ENCODE results near the gene FBXL19.
A peak's percentile ranks its signal among the peaks of the same experiment; 100 is the strongest.
"Not testable (repeated sequence)": the region's sequence is repeated elsewhere in the genome, so short reads cannot be mapped to it uniquely, and the experiment has no call there.

FBXL19 gene, protein sequence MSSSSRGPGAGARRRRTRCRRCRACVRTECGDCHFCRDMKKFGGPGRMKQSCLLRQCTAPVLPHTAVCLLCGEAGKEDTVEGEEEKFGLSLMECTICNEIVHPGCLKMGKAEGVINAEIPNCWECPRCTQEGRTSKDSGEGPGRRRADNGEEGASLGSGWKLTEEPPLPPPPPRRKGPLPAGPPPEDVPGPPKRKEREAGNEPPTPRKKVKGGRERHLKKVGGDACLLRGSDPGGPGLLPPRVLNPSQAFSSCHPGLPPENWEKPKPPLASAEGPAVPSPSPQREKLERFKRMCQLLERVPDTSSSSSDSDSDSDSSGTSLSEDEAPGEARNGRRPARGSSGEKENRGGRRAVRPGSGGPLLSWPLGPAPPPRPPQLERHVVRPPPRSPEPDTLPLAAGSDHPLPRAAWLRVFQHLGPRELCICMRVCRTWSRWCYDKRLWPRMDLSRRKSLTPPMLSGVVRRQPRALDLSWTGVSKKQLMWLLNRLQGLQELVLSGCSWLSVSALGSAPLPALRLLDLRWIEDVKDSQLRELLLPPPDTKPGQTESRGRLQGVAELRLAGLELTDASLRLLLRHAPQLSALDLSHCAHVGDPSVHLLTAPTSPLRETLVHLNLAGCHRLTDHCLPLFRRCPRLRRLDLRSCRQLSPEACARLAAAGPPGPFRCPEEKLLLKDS

DNA sequence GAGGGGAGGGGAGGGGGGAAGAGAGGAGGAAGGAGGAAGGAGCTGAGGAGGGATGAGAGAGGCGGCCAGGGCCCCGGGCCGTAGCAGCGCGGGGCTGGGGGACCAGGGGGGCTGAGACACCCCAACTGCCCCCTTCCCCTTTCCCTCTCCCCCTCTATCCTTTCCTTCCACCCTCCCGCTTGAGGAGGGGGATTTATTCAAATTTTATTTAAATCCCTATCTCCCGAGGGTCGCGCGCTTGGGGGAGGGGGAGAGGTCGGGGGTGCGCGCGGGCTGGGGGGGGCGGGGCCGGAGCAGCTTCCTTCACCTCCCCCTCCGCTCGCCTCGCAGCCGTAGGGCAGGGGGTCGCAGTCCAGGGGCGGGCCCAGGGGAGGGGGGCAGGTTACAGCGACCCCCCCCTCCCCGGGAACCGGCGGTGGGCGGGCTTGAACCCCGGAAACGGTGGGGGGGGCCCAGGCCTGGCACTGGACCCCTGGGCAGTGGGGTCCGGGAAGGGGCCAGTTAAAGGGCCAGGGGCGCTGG, at the start of gene FBXL19:
FBXL19 (plus strand) TSS at position 19 of the 522 bp plus-strand sequence. CDS start 2,183 bp downstream, outside the sequence.
- no peak for DNase-seq (ENCODE audit: low read depth, low spot score)

DNA sequence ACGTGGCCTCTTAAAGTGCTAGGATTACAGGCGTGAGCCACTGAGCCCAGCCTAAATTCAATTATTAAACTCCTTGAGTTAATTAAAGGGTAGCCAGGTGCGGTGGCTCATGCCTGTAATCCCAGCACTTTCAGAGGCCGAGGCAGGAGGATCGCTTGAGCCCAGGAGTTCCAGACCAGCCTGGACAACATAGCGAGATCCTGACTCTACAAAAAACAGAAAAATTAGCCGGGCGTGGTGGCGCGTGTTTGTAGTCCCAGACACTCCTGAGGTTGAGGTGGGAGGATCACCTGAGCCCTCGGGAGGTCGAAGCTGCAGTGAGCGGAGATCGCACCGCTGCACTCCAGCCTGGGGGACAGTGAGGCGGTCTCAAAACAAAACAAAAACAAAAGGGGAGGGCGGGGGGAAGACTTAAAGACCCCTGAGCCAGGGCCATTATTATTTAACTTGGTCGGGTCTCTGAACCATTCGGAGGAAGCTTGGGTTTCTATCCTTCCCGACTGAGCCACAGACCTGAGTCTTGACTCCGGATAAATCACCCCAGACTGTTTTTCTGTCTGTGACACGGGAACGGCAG, 49.0 kb upstream of the FBXL19 start:
- no peak for DNase-seq (ENCODE audit: low read depth, low spot score)

DNA sequence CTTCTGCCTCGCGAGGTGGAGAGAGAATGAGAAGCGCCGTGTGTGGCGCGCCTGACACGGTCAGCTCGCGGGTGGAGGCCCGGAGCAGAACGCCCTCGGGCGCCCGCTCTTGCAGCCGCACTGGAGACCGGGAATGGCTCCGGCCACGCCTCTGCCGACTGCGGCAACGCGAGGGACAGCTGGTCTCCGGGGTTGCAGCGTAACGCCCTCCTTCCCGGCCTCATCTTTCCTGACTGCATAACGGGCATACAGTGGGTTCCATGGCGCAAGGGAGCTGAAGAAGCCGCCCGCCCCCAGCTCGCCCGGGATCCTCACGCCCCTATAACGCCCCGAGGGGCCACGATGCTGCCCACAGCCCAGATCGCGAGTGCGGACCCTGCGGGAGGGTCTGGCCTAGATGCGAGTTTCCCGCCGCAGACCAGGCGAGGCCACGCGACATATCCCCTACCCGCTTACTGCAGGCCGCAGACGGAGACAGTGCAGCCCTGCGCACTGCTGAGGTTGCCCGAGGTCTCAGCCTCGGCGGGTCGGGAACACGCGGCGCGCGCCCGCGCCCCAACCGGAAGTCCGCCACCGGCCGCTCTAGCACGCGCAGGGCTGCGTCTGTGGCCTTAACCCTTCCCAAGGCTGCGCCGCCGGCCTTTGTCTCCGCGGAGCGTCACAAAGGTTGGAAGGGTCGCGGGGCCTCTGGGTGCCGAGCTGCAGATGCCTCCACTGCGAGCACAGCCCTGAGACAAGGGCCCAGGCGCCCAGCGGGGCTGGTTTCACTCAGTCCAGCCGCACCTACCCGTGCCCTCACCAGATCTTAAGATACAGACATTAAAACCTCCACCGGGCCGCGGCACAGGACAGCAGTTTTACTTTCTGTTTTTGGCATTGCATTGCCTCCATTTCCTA, 48.3 kb upstream of the FBXL19 start:
- DNase-seq (ENCODE audit: low read depth, low spot score) = peak; percentile 70

DNA sequence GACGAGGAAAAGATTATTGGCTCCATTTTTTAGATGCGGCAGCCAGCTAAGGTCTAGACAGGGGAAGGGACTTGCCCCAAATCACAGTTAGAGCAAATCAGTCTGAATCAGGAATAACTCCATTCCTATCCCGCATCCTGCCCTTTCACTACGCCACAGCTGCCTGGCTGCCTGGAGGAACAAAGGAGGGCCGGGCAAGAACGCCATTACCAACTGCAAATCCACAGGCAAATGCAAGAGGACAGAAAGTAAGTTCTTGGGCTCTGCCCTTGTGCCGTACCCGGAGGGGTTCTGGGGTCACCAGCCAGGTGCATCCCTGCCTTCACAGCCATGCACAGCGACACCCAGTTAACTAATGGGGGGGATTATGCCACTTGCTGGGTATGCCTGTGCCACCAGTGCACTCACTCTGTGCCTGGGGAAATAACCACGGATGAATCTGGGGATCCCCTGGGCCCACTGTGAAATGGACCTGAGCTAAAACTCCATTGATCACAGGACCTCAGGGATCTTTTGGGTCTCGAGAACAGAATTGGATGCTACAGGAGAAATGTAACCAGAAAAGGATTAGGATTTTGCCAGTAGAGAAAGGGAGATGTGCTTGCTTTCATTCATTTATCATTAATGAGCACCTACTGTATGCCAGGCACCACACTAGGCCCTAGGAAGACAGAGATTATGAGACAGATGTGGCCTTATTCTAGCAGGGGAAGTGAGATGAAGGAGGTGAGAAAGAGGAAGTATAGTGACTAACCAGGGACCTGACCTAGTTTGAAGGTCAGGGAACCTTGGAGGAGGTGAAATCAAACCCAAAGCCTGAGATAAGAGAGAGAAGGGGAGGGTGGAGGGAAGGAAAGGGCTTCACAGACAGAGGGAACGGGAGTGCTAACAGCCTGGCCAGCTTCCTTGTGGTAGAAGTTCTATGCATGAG, 47.2 kb upstream of the FBXL19 start:
- DNase-seq (ENCODE audit: low read depth, low spot score) = no peak

DNA sequence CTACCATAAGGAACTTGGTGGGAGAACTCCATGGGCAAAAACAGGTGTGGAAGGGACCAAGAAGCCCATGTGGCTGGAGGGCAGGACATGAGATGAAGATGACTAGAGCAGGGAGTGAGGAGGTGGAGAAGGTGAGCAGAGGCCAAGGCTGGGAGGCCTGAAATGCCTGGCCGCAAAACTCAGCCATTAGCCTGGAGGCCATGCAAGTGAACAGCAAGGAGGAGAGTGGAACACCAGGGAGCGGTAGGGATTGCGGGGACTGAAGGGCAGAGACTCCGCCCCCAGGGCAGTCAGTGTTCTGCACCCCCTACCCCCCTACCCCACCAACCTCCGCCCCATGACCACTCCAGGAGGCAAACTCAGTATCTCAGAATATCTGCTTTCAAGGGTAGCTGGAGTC, 46.5 kb upstream of the FBXL19 start:
- DNase-seq (ENCODE audit: low read depth, low spot score) = no peak

DNA sequence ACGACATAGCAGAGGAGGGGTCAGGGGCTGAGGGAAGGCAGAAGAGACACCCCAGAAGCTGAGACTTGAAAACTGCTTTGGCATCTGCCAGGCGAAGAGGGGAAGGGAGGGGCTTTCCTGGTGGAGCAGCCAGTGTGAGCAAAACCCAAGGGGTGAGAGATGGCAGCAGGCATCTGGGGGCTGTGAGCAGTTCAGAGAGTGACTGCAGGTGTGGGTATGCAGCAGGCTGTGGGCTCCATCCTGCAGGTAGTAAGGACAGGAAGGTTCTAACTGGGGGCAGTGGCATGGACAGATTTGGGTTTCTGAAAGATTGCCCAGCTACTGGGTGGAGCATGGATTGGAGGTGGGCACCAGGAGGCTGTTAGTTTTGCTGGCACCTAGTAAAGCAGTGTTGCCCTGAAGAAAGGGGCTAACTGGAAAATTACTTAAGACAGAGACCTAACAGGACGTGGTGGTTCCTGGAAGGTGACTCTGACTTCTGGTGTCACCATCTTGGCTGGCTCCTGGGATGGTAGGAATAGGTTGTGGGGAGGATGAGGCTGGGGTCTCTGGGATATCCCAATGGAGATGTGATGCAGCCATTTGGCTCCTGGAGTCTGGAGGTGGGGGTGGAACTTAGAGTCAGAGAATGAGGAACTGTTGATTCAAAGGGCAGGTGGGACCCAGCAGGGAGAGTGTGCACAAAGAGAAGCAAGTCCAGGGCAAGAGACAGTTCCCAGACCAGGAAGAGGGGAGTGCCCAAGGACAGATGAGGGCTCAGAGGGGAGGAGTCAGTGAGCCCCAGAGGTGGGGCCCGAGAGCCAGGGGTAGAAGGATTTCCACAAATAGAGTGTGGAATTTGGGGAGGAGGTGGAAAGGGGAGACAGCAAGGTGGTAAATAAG, 40.7 kb upstream of the FBXL19 start:
- DNase-seq (ENCODE audit: low read depth, low spot score) = no peak

DNA sequence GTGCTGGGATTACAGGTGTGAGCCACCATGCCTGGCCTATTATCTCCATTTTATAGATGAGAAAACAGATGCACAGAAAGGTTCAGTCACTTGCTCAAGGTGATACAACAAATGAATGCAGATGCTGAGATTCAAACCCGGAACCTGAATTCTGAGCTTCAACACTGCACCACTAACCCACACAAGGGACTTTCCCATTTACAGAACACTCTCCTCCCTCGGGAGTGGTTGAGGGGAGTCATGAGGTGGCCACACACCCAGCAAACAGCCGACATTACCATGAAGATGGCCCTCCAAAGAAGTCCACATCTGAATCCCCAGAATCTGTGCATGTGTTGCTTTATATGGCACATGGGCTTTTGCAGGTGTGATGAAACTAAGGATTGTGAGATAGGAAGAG, 38.6 kb upstream of the FBXL19 start:
- no peak for DNase-seq (ENCODE audit: low read depth, low spot score)

DNA sequence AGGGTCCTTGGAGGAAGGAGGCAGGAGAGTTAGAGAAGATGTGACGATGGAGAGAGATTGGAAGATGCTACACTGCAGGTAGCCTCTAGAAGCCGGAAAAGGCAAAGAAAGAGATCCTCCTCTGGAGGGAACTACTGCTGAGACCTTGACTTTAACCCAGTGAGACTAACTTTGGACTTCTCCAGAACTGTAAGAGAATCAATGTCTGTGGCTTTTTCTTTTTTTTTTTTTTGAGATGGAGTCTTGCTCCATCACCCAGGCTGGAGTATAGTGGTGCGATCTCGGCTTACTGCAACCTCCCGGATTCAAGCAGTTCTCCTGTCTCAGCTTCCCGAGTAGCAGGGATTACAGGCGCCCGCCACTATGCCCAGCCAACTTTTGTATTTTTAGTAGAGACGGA, 38.2 kb upstream of the FBXL19 start:
- no peak for DNase-seq (ENCODE audit: low read depth, low spot score)

DNA sequence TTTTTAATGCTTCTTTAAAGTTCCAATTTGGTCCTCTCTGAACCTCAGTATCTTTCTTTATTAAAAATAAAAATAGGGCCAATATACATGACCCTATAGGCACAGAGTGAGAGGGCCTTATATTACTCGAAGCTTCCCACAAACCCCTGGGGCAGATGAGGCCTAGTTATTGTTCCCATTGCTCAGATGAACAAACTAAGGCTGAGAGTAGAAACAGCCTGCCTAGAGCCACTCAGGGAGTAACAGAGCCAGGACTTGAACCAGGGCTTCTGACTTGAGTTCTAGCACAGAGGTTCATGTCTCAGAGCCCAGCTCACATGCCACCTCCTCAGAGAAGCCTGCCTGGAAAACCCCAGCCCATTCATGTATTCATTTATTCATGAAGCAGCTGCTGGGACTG, 37.2 kb upstream of the FBXL19 start:
- DNase-seq (ENCODE audit: low read depth, low spot score) = no peak

DNA sequence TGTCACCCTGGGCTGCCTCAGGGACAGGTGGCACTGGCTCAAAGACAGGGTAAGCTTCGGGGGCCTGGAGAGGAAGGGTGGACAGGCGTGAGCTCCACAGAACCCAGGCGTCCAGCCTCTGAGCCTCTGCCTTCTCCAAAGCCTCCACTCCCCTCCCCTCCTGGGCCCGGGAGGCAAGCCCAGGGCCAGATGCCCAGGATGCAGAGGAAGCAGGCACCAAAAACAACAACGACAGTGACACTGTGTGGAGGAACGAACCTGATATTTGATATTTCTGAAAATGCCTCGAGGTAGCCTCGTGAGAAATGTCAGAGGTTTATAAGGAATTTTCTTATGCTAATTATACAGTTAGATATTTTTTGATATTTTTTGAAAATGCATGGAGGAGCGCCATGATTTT, 35.4 kb upstream of the FBXL19 start:
- no peak for DNase-seq (ENCODE audit: low read depth, low spot score)

DNA sequence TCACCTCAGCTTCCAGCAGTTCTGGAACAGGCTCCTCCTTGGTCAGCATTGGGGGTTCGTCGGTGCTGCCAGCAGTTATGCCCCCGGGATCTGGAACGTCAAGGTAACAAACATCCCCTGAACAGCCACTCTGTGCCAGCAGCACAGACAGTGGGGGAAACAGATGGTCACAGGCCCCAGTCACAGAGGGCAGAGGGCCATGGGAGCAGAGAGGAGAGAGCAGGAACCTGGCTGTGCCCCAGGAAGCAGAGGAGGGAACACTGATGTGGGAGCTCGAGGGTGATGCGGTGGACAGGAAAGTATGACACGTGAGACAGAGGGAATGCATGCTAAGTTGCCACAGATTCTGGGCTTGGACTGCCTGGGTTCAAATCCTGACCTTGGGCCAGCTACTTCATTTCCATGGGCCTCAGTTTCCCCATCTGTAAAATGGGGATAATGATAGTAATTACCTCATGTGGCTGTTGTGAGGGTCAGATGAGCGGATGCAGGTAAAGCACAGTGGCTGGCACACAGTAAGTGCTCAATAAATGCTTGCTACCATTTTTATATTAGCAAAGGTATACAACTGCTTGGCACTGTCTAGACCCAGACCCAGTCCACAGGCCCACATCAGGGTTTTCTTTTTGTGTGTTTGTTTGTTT, 34.4 kb upstream of the FBXL19 start:
- DNase-seq (ENCODE audit: low read depth, low spot score) = no peak

DNA sequence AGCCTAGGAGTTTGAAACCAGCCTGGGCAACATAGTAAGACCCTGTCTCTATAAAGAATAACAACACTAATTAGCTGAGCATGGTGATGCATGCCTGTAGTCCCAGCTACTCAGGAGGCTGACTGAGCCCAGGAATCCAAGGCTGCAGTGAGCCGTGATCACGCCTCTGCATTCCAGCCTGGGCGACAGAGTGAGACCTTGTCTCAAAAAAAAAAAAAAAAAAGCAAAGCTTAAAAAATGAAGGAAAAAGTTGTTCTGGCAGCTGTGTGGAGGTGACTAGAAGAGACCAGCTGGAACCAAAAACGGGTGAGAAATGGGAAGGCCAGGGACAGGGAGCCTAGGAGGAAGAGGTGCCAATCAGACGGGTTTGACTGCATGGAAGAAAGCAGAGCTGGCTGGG, 33.7 kb upstream of the FBXL19 start:
- no peak for DNase-seq (ENCODE audit: low read depth, low spot score)

DNA sequence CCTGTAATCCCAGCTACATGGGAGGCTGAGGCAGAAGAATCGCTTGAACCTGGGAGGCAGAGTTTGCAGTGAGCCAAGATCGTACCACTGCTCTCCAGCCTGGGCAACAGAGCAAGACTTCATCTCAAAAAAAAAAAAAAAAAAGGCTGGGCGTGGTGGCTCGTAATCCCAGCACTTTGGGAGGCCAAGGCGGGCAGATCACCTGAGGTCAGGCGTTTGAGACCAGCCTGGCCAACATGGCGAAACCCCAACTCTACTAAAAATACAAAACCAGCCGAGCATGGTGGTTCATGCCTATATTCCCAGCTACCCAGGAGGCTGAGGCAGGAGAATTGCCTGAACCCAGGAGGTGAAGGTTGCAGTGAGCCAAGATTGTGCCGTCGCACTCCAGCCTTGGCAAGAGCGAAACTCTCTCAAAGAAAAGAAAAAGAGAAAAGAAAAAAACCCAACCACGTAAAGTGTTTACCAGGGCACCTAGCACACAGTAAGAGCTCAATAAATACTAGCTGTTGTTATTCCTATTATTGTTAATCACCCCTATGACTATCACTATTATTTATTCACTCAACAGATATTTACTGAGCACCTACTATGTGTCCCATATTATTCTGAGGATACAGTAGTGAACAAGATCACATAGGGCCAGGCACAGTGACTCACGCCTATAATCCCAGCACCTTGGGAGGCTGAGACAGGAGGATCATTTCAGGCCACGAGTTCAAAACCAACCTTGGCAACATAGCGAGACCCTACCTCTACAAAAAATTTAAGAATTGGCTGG, 32.1 kb upstream of the FBXL19 start:
- DNase-seq (ENCODE audit: low read depth, low spot score) = not testable (repeated sequence)

DNA sequence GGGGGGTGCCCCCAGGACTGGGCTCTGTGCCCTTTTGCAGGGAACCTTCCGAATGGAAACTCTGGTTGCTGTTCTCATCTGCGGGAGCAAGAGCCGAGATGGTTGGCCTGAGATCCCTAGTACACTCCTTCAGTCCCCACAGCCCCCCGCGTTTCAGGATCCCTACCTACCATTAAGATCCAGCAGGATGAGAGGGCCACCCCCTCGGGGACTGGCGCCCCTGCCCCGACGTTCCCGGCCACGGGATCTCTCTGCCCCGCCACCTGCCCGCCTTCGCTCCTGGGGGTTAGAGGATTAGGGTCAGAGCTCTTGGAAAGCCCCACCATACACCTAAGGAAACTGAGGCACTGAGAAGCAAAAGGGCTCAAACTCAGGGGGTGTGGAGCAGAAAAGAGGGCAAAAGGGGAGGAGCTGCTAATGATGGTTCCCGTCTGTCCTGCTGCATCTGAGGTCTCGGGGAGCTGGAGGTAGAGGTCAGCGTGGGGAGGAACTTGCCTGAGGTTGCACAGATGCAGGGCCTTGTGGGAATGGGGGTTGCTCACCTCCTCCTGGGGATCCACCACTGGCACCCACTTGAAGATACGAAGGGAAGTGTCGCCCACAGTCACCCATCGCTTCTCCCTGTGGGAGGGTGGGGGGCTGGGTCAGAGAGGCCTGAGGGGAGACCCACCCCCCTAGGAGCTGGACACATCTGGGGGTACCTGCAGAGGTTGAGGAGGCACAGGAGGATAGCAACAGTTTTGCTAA, 30.5 kb upstream of the FBXL19 start:
- no peak for DNase-seq (ENCODE audit: low read depth, low spot score)

DNA sequence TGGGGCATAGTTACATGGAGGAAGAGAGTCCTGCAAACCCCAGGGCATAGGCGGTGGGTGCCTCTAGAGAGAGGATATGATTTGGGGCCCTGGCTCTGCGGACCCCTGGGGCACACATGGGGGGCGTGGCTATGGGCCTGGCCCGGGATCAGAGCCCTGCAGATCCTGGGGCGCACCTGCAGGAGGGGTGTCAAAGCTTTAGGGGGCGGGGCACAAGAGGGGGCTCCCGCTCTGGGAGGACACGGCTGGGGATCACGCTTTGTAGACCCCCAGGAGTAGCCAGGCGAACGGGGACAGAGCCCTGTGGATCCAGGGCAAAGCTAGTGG, 30.0 kb upstream of the FBXL19 start:
- no peak for DNase-seq (ENCODE audit: low read depth, low spot score)

DNA sequence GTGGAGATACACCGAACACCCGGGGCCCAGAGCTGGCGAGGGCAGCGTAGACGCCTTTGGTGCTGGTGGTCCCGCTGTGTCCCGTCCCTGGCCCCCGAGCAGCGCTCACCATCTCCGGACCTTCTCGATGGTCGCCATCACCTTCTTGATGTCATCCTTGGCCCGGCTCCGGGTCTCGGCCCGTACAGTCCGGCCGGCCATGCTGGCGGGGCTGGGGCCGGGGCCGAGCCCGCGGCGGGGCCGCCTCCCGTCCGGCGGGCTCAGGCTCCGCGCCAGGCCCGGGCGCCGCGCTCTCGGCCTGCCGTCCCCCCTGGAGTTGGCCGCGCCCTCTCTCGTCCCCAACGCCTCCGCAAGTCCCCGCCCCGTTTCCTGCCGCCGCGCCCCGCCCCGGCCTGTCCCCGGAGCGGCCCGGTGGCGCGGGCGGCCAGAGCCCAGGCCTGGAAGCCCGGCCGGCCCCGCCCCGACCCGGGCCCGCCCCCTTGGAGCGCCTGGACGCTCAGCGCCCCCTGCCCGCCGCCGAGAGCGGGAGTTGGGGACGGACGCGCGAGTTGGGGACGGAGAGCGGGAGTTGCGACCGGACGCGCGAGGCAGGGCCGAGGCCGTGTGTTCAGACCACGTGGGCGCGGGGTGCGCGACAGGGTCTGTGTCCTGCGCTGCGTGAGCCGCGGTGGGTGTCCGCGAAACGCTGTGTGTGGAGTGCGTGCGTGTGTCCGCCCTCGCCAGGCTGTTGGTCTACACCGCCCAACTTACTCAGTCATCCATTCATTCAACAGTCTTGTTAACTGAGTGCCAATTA, 29.4 kb upstream of the FBXL19 start, which contains the start of gene BCL7C:
BCL7C (minus strand) TSS at position 334 of the 796 bp plus-strand sequence; CDS start at position 201, 133 bp downstream.
- DNase-seq (ENCODE audit: low read depth, low spot score) = no peak
